Endodermal cell (in vitro differentiated cells): ENCODE data around the gene ST3GAL5. TPM values are rescaled to one million over a fixed set of nuclear protein-coding genes. Genes with fewer than 3 reads are reported as not detected.

Experiments used
- DNase-seq: peaks from one replicate; pipeline ENCODE4 v3.0.0-alpha.2; 2017
- H3K27ac ChIP-seq: 2 replicates; pipeline ENCODE4 v1.5.1; 2013; ENCODE audit warnings: mild to moderate bottlenecking, low read depth, low read length, moderate library complexity
- H3K27me3 ChIP-seq: 2 replicates; pipeline ENCODE4 v1.6.1; 2013; ENCODE audit warnings: mild to moderate bottlenecking, low read length, moderate library complexity; ENCODE audit not compliant: insufficient read depth, control insufficient read depth, poor library complexity, severe bottlenecking
- H3K36me3 ChIP-seq: 2 replicates; pipeline ENCODE4 v1.7.0; 2013; ENCODE audit warnings: mild to moderate bottlenecking, low read length, moderate library complexity; ENCODE audit not compliant: control insufficient read depth, insufficient read depth
- H3K4me1 ChIP-seq: one replicate; pipeline ENCODE4 v1.7.0; 2013; ENCODE audit warnings: low read length; ENCODE audit not compliant: control insufficient read depth, insufficient read depth
- H3K4me3 ChIP-seq: 2 replicates; pipeline ENCODE4 v1.5.1; 2013; ENCODE audit warnings: mild to moderate bottlenecking, low read length, moderate library complexity
- H3K9ac ChIP-seq: 2 replicates; pipeline ENCODE4 v1.6.1; 2013; ENCODE audit warnings: mild to moderate bottlenecking, low read length, moderate library complexity; ENCODE audit not compliant: poor library complexity, severe bottlenecking; ENCODE audit errors: extremely low read depth
- H3K9me3 ChIP-seq: 2 replicates; pipeline ENCODE4 v1.6.1; 2013; ENCODE audit warnings: mild to moderate bottlenecking, low read length, moderate library complexity; ENCODE audit not compliant: control insufficient read depth
- H3K27ac Mint-ChIP-seq: 2 replicates; pipeline ENCODE4 v1.8.0; 2020; ENCODE audit warnings: mixed read lengths
- H3K27me3 Mint-ChIP-seq: 2 replicates; pipeline ENCODE4 v1.8.0; 2021; ENCODE audit warnings: mild to moderate bottlenecking, mixed read lengths; ENCODE audit not compliant: insufficient read depth
- H3K36me3 Mint-ChIP-seq: 2 replicates; pipeline ENCODE4 v1.8.0; 2020; ENCODE audit warnings: low read depth, mixed read lengths
- H3K4me1 Mint-ChIP-seq: 2 replicates; pipeline ENCODE4 v1.8.0; 2020; ENCODE audit warnings: mixed read lengths
- H3K4me3 Mint-ChIP-seq: 2 replicates; pipeline ENCODE4 v1.8.0; 2020; ENCODE audit warnings: mild to moderate bottlenecking, moderate library complexity, mixed read lengths
- H3K9me3 Mint-ChIP-seq: 2 replicates; pipeline ENCODE4 v1.8.0; 2020; ENCODE audit warnings: mild to moderate bottlenecking, mixed read lengths
- WGBS, 2 experiments: methylation state at CpG; one replicate each; pipeline versions ENCODE4 v1.1.5 to v1.1.7; 2013; ENCODE audit warnings: missing lambda C conversion rate in 2 of 2, mixed read lengths in 1 of 2; ENCODE audit not compliant: insufficient coverage in 1 of 2, insufficient read length in 1 of 2; 5-methylcytosine and 5-hydroxymethylcytosine counted together
- total RNA-seq, 2 donors: library from RNA; stranded (reverse); fragmentation: NEBNext Ultra II Directional in 1 of 2; extraction: Animal tissue kit (Norgen Biotek cat#: 25700) in 1 of 2; gene quantifications; 2 replicates in 1 of 2; 3 replicates in 1 of 2; pipeline ENCODE4 v1.2.1, GENCODE V29; 2021
- TF ChIP-seq, protein P1 (sequence below): fragments of 200-600 bp; sonication (generic); conservative IDR thresholded peaks from 2 replicates; pipeline ENCODE4 v1.5.0; 2021; ENCODE audit warnings: antibody characterized with exemption, mild to moderate bottlenecking

ST3GAL5 gene
- total RNA-seq, 2 donors from 2014 or later: 26.6 to 27.4 TPM

DNA sequence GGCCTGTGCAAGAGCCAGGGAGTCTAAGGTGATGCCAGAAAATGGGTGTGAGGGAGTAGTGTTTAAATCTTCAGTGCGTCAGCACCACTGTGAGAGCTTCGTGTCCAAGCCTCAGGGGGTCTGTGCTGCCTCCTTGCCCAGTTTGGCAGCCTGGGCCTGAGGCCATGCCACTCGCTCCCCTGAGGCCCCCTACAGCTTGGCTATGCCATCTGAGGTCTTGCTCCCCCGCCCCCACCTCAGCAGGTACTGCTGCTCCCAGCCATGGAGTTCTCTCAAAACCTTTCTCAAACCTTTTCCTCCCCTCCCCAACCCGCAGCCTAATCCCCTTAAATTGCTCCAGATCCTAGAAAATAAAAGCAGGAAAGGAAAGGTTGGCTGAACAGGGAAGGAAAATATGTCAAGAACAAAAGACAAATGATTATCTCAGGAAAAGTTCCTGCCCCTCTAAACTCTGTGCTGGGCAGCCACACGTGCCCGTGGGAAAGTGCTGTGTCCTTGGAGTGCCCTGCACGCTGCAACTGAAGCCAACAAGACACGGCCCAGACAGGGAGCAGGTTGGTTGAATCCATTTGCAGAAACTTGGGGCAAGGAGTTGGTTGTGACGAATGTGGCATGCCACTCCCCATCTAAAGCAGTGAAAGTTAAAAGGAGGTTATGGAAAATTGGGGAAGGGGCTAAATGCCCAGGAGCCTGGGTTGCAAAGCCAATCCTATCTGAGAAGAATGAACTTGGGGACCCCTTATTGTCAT is 73.8 kb downstream of the ST3GAL5 start:
- TF ChIP-seq, protein P1, sequence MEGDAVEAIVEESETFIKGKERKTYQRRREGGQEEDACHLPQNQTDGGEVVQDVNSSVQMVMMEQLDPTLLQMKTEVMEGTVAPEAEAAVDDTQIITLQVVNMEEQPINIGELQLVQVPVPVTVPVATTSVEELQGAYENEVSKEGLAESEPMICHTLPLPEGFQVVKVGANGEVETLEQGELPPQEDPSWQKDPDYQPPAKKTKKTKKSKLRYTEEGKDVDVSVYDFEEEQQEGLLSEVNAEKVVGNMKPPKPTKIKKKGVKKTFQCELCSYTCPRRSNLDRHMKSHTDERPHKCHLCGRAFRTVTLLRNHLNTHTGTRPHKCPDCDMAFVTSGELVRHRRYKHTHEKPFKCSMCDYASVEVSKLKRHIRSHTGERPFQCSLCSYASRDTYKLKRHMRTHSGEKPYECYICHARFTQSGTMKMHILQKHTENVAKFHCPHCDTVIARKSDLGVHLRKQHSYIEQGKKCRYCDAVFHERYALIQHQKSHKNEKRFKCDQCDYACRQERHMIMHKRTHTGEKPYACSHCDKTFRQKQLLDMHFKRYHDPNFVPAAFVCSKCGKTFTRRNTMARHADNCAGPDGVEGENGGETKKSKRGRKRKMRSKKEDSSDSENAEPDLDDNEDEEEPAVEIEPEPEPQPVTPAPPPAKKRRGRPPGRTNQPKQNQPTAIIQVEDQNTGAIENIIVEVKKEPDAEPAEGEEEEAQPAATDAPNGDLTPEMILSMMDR: no peak
- Mint-ChIP-seq H3K4me3 (no peak overlapping the region), H3K27ac (no peak overlapping the region), H3K9me3 (no peaks in the 10 kb centered on the region), H3K36me3 (no peaks in the 10 kb centered on the region), H3K27me3 (peaks cover 5% of the 10 kb centered on the region), H3K4me1 (peaks cover 12% of the 10 kb centered on the region)
- WGBS, 2 experiments: 77 to 87% methylated on average over 5 to 10 of the region's 10 CpGs
- Histone ChIP-seq H3K27me3 (peaks cover 9% of the 10 kb centered on the region), H3K9me3 (no peaks in the 10 kb centered on the region), H3K27ac (no peak overlapping the region), H3K9ac (no peak overlapping the region), H3K4me1 (peaks cover 10% of the 10 kb centered on the region), H3K36me3 (no peaks in the 10 kb centered on the region), H3K4me3 (no peak overlapping the region)
- no peak for DNase-seq

- peak; percentile 97 for DNase-seq
- peaks cover 12% of the 10 kb centered on the region for H3K4me1 ChIP-seq
- Mint-ChIP-seq H3K4me3 (no peak overlapping the region), H3K36me3 (no peaks in the 10 kb centered on the region), H3K27ac (no peak overlapping the region), H3K27me3 (peaks cover 2% of the 10 kb centered on the region), H3K9me3 (no peaks in the 10 kb centered on the region), H3K4me1 (peaks cover 14% of the 10 kb centered on the region)
- no peak overlapping the region for H3K4me3 ChIP-seq
- no peaks in the 10 kb centered on the region for H3K9me3 ChIP-seq
- no peak overlapping the region for H3K27ac ChIP-seq
- 39 to 52% methylated on average over 7 to 13 of the region's 13 CpGs for WGBS, 2 experiments
- H3K9ac ChIP-seq: no peak overlapping the region
- no peaks in the 10 kb centered on the region for H3K36me3 ChIP-seq
- H3K27me3 ChIP-seq: peaks cover 5% of the 10 kb centered on the region
- TF ChIP-seq, protein P1: peak; percentile 98
Observed at GRCh38 chr2:85813982-85814801, 74.6 kb downstream of the ST3GAL5 start.

DNA sequence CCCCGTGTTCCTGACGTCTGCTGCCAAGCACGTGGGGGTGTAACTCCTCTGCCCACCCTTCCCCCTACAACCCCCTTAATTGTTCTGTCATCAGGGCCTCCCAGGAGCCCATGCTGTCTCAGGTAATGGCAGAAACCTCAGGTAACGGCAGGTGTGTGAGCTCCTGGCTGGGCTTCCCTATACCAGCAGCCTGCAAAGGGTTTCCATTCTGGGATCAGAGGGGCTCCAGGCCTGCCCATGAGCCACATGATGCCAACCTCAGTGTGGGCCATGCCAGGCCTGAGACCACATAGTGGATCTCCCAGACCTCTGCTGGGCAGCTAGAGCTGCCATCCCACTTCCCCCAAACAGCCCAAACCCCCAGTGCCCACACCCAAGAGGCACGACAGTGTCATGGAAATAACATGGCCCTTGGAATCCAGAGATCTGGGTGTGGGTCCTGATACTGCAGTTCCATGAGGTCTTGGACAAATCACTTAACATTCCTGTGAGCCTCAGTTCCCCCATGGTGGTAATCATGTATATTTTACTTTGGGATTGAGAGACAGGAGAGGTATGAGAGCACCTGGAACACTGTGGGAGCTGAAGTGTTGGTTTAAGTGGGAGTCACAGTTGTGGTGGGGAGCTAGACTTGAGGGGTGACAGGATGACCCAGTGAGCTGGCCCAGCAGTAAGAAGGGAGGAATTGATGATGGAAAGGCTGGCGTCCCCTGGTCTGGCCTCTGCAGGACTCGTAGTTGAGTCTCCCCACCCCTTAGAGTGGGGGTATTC is 75.4 kb downstream of the ST3GAL5 start:
- Histone ChIP-seq H3K9me3 (no peaks in the 10 kb centered on the region), H3K4me1 (peaks cover 12% of the 10 kb centered on the region), H3K36me3 (no peaks in the 10 kb centered on the region), H3K9ac (no peak overlapping the region), H3K27me3 (peaks cover 5% of the 10 kb centered on the region), H3K27ac (no peak overlapping the region), H3K4me3 (no peak overlapping the region)
- Mint-ChIP-seq H3K4me3 (no peak overlapping the region), H3K27me3 (peaks cover 2% of the 10 kb centered on the region), H3K36me3 (no peaks in the 10 kb centered on the region), H3K9me3 (no peaks in the 10 kb centered on the region), H3K4me1 (peaks cover 14% of the 10 kb centered on the region), H3K27ac (no peak overlapping the region)
- WGBS, 2 experiments: 85 to 100% methylated on average over 1 to 7 of the region's 7 CpGs
- no peak for DNase-seq
- TF ChIP-seq, protein P1: no peak
